ENCODE results near the gene NPHS1. TPM values are rescaled to one million over a fixed set of nuclear protein-coding genes. Genes with fewer than 3 reads are reported as not detected.

The NPHS1 gene
- total RNA-seq, 1 donor from 2014 or later = not detected

DNA sequence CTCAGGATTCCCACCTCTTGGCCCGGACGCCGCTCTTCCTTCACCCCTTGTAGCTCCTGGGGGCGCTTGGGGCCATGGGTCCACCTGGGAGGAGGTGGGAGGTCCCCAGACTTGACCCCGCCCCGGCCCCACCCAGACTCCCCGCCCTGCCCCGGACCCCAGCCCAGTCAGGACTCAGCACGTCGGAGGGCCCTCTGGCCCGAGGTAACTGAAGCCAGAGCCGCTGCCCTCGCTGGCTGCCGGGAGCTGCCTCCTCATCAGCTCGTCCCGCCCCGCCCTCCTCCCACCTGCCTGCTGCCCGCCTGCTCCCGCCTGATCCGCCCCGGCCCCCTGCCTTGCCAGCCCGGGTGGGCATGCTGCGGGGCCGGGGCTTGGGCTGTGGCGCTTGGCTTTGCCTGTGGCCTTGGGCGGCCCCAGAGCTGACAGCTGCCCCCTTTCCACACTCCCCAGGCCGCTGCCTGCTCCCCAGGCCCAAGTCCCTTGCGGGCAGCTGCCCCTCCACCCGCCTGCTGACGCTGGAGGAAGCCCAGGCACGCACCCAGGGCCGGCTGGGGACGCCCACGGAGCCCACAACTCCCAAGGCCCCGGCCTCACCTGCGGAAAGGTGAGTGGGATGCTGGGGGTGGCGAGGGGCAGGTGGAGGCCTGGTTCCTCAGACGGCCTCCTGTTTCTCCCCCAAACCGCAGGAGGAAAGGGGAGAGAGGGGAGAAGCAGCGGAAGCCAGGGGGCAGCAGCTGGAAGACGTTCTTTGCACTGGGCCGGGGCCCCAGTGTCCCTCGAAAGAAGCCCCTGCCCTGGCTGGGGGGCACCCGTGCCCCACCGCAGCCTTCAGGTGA, 67.6 kb downstream of the NPHS1 start:
- intact Hi-C loops (cut with DNase I) = no loop called here
- DNase-seq (ENCODE audit: extremely low spot score in 2 of 2) = no peak
- Histone ChIP-seq H3K4me1 (no peaks in the 10 kb centered on the region), H3K4me3 (no peak overlapping the region), H3K27me3 (no peaks in the 10 kb centered on the region), H3K9me3 (no peaks in the 10 kb centered on the region), H3K27ac (no peak overlapping the region), H3K36me3 (peaks cover 0 to 19% of the 10 kb centered on the region in 2 donors)
- TF ChIP-seq, protein P1, sequence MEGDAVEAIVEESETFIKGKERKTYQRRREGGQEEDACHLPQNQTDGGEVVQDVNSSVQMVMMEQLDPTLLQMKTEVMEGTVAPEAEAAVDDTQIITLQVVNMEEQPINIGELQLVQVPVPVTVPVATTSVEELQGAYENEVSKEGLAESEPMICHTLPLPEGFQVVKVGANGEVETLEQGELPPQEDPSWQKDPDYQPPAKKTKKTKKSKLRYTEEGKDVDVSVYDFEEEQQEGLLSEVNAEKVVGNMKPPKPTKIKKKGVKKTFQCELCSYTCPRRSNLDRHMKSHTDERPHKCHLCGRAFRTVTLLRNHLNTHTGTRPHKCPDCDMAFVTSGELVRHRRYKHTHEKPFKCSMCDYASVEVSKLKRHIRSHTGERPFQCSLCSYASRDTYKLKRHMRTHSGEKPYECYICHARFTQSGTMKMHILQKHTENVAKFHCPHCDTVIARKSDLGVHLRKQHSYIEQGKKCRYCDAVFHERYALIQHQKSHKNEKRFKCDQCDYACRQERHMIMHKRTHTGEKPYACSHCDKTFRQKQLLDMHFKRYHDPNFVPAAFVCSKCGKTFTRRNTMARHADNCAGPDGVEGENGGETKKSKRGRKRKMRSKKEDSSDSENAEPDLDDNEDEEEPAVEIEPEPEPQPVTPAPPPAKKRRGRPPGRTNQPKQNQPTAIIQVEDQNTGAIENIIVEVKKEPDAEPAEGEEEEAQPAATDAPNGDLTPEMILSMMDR (IDR thresholded peaks at IDR 0.05) = no peak
- TF ChIP-seq POLR2AphosphoS5 (IDR thresholded peaks at IDR 0.05; ENCODE audit: insufficient read depth in 1 of 2, low read depth in 1 of 2) = no peak
- TF ChIP-seq POLR2A (IDR thresholded peaks at IDR 0.05) = no peak

DNA sequence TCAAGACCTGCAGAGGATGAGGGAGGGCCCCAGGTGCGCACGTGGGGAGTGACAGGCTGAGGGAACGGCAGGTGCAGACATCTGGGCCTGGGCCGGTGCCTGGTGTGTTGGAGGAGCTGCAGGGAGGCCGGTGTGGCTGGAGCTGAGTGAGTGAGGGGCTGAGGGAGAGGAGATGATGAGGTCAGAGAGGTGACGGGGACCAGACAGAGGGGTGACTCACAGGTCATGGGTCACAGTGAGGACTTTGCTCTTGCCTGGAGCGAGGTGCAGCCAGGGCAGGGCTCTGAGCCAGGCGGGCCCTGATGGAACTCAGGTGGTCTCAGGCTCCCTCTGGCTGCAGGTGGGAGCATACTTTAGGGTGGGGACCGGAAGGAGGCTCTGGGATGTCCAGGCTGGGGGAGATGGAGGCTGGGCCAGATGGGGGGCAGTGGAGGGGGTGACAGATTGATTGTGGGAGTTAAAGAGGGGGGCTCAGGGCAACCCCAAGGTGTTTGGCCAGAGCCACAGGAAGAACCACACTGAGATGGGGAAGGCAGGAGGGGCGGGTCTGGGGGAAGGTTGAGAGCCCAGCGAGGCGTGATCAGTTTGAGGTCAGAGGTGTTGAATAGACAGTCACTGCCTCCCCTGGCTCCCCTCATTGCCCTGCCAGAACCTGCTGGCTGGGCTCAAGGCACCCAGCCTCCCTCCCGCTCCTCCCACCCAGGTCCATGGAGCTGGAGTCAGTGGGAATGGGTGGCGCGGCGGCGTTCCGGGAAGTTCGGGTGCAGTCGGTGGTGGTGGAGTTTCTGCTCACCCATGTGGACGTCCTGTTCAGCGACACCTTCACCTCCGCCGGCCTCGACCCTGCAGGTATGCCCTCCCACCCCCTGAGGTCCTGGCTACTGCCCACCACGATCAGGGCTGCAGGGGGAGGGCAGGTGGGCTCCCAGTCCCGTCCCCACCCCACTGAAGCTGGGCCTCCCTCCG, 68.6 kb downstream of the NPHS1 start:
- H3K4me1 ChIP-seq = no peaks in the 10 kb centered on the region
- no peak overlapping the region for H3K4me3 ChIP-seq
- no peak for TF ChIP-seq POLR2AphosphoS5 (IDR thresholded peaks at IDR 0.05; ENCODE audit: insufficient read depth in 1 of 2, low read depth in 1 of 2)
- TF ChIP-seq POLR2A (IDR thresholded peaks at IDR 0.05) = no peak
- TF ChIP-seq, protein P1 (IDR thresholded peaks at IDR 0.05) = no peak
- H3K36me3 ChIP-seq = peaks cover 0 to 19% of the 10 kb centered on the region in 2 donors
- intact Hi-C loops (cut with DNase I) = no loop called here
- DNase-seq (ENCODE audit: extremely low spot score in 2 of 2) = no peak
- H3K9me3 ChIP-seq = no peaks in the 10 kb centered on the region
- H3K27me3 ChIP-seq = no peaks in the 10 kb centered on the region
- H3K27ac ChIP-seq = no peak overlapping the region

DNA sequence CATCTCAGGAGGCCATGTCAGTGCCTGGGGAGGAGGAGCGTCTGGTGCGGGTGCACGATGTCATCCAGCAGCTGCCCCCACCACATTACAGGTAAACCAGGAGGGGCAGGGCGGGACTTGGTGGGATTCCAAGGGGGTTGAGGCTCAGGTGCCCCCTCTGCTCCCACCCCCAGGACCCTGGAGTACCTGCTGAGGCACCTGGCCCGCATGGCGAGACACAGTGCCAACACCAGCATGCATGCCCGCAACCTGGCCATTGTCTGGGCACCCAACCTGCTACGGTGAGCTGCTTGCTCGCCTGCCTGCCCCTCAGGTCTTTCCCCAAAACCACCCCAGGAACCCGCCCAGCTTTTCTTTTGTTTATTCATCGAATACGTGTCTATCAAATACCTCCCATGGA, 69.7 kb downstream of the NPHS1 start:
- H3K27ac ChIP-seq = no peak overlapping the region
- peaks cover 0 to 23% of the 10 kb centered on the region in 2 donors for H3K36me3 ChIP-seq
- no peak for DNase-seq (ENCODE audit: extremely low spot score in 2 of 2)
- no peaks in the 10 kb centered on the region for H3K9me3 ChIP-seq
- TF ChIP-seq POLR2A (IDR thresholded peaks at IDR 0.05) (no peak), POLR2AphosphoS5 (IDR thresholded peaks at IDR 0.05; ENCODE audit: insufficient read depth in 1 of 2, low read depth in 1 of 2) (no peak)
- H3K4me3 ChIP-seq = no peak overlapping the region
- intact Hi-C loops (cut with DNase I) = no loop called here
- no peaks in the 10 kb centered on the region for H3K4me1 ChIP-seq
- H3K27me3 ChIP-seq = no peaks in the 10 kb centered on the region

DNA sequence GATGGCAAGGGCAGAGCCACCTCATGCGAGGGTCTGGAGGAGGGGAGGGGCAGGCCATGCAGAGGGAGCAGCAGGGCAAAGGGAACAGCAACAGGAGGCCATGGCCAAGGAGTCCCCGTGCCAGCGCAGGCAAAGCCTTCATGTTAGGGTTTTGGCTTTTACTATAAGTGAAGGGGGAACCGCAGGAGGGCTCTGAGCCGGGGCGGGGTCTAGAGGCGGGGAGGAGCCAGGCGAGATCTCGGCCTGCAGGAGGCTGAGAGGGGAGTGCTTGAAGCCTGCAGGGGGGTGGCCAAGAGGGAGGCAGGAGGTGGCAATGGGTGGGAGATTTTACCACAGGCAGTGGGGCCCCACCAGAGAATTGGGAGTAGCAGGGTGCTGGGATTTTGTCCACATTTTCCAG, 70.7 kb downstream of the NPHS1 start:
- no peak overlapping the region for H3K4me3 ChIP-seq
- H3K27ac ChIP-seq = no peak overlapping the region
- DNase-seq (ENCODE audit: extremely low spot score in 2 of 2) = no peak
- peaks cover 0 to 23% of the 10 kb centered on the region in 2 donors for H3K36me3 ChIP-seq
- no peaks in the 10 kb centered on the region for H3K9me3 ChIP-seq
- TF ChIP-seq, protein P1 (IDR thresholded peaks at IDR 0.05) = no peak
- TF ChIP-seq POLR2AphosphoS5 (IDR thresholded peaks at IDR 0.05; ENCODE audit: insufficient read depth in 1 of 2, low read depth in 1 of 2) (no peak), POLR2A (IDR thresholded peaks at IDR 0.05) (no peak)
- H3K4me1 ChIP-seq = peaks cover 2% of the 10 kb centered on the region
- intact Hi-C loops (cut with DNase I) = no loop called here
- no peaks in the 10 kb centered on the region for H3K27me3 ChIP-seq

DNA sequence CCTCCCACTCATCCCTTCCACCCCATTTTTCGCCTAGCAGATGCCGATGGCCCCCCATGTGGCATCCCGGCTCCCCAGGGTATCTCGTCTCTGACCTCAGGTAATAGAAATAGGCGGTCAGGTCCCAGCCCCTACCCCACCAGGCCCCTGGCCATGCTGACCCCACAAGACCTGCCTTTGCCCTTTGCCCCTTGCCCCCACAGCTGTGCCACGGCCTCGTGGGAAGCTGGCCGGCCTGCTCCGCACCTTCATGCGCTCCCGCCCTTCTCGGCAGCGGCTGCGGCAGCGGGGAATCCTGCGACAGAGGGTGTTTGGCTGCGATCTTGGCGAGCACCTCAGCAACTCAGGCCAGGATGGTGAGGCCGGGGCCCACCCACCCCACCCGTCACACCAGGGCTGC, 71.6 kb downstream of the NPHS1 start:
- no peak overlapping the region for H3K4me3 ChIP-seq
- H3K27ac ChIP-seq = no peak overlapping the region
- H3K4me1 ChIP-seq = peaks cover 11% of the 10 kb centered on the region
- TF ChIP-seq POLR2AphosphoS5 (IDR thresholded peaks at IDR 0.05; ENCODE audit: insufficient read depth in 1 of 2, low read depth in 1 of 2) (no peak), POLR2A (IDR thresholded peaks at IDR 0.05) (no peak)
- TF ChIP-seq, protein P1 (IDR thresholded peaks at IDR 0.05) = no peak
- no peaks in the 10 kb centered on the region for H3K27me3 ChIP-seq
- no peak for DNase-seq (ENCODE audit: extremely low spot score in 2 of 2)
- H3K36me3 ChIP-seq = peaks cover 0 to 23% of the 10 kb centered on the region in 2 donors
- intact Hi-C loops (cut with DNase I) = no loop called here
- H3K9me3 ChIP-seq = no peaks in the 10 kb centered on the region

Measured in vagina (tissue), 2 donors.